ENCODE results near the gene RNF44.

Gene RNF44

DNA sequence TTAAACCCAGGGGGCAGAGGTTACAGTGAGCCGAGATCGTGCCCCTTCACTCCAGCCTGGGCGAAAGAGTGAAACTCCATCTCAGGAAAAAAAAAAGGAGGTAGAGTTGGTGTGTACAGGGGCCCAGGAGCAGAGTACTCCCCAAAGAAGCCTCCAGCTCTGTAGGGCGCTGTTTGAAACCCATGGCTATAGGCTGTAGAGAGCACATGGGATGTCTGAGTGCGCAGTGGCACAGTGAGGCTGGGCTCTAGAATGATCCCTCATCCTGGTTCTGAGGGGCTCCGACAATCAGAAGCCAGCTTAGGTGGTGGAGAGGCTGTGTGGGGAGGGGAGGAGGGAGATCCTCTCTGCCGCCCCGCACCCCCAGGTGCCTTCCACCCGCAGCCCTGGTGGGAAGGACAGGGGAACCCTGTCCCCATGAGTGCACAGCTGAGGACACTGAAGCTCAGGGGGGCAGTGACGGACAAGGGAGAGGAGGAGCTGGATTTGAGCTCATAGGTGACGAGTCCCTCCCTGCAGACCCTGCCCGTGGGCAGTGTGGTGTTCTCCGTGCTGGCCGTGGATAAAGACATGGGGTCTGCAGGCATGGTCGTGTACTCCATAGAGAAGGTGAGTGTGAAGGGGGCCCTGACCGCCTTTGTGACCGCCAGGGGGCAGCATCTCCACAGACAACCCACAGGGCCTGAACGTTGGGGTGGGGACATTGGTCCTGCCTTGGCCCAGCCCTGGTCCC lies 36.5 kb upstream of the RNF44 start:
- no peak overlapping the region for H3K4me3 ChIP-seq (ENCODE audit: low read length in 2 of 2)
- no peaks in the 10 kb centered on the region for H3K27me3 ChIP-seq (ENCODE audit: control insufficient read depth in 2 of 2, insufficient read depth in 2 of 2, low read length in 2 of 2)
- H3K9ac ChIP-seq (ENCODE audit: low read depth in 1 of 2, low read length in 2 of 2): no peak overlapping the region
- no peaks in the 10 kb centered on the region for H3K9me3 ChIP-seq (ENCODE audit: control insufficient read depth in 2 of 2, low read length in 2 of 2)
- no peaks in the 10 kb centered on the region for H3K4me1 ChIP-seq (ENCODE audit: control insufficient read depth in 2 of 2, insufficient read depth in 2 of 2, low read length in 2 of 2)
- no peak overlapping the region for H3K27ac ChIP-seq (ENCODE audit: low read depth in 2 of 2, low read length in 2 of 2)
- H3K36me3 ChIP-seq (ENCODE audit: control insufficient read depth in 2 of 2, insufficient read depth in 2 of 2, low read length in 2 of 2): no peaks in the 10 kb centered on the region

DNA sequence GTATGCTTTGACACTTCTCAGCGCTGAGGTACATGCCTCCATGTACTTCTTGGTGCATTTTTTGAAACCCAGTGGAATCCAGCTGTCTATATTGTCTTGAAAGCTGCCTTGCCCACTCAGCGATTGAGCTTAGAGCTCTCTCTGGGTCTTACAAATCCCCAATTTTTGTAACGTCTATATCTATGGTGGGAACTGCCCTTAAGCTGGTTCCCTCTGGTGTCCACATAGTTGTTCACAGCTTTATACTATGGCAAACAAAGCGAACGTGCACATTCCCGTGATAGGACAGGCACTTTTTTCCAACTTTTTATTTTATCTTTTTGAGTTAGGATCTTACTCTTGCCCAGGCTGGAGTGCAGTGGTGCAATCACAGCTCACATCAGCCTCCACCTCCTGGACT lies 32.8 kb upstream of the RNF44 start:
- H3K36me3 ChIP-seq (ENCODE audit: control insufficient read depth in 2 of 2, insufficient read depth in 2 of 2, low read length in 2 of 2): no peaks in the 10 kb centered on the region
- no peaks in the 10 kb centered on the region for H3K9me3 ChIP-seq (ENCODE audit: control insufficient read depth in 2 of 2, low read length in 2 of 2)
- no peak overlapping the region for H3K4me3 ChIP-seq (ENCODE audit: low read length in 2 of 2)
- no peak overlapping the region for H3K9ac ChIP-seq (ENCODE audit: low read depth in 1 of 2, low read length in 2 of 2)
- H3K27me3 ChIP-seq (ENCODE audit: control insufficient read depth in 2 of 2, insufficient read depth in 2 of 2, low read length in 2 of 2): no peaks in the 10 kb centered on the region
- no peaks in the 10 kb centered on the region for H3K4me1 ChIP-seq (ENCODE audit: control insufficient read depth in 2 of 2, insufficient read depth in 2 of 2, low read length in 2 of 2)
- H3K27ac ChIP-seq (ENCODE audit: low read depth in 2 of 2, low read length in 2 of 2): no peak overlapping the region

DNA sequence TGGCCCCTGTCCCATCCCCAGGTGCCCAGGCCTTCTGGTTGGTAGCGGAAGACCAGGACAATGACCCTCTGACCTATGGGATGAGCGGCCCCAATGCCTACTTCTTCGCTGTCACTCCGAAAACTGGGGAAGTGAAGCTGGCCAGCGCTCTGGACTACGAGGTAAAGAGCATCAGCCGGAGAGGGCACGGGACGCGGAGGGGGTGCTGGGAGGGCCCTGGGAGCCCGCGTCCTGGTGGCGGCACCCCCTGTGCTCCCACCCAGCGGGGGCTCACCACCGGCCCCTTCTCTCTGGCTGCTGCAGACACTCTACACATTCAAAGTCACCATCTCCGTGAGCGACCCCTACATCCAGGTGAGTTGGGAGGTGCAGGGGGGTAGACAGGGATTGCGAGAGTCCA lies 31.5 kb upstream of the RNF44 start:
- Histone ChIP-seq H3K9me3 (ENCODE audit: control insufficient read depth in 2 of 2, low read length in 2 of 2) (no peaks in the 10 kb centered on the region), H3K27me3 (ENCODE audit: control insufficient read depth in 2 of 2, insufficient read depth in 2 of 2, low read length in 2 of 2) (no peaks in the 10 kb centered on the region), H3K27ac (ENCODE audit: low read depth in 2 of 2, low read length in 2 of 2) (no peak overlapping the region), H3K4me3 (ENCODE audit: low read length in 2 of 2) (no peak overlapping the region), H3K36me3 (ENCODE audit: control insufficient read depth in 2 of 2, insufficient read depth in 2 of 2, low read length in 2 of 2) (no peaks in the 10 kb centered on the region), H3K9ac (ENCODE audit: low read depth in 1 of 2, low read length in 2 of 2) (no peak overlapping the region), H3K4me1 (ENCODE audit: control insufficient read depth in 2 of 2, insufficient read depth in 2 of 2, low read length in 2 of 2) (no peaks in the 10 kb centered on the region)

DNA sequence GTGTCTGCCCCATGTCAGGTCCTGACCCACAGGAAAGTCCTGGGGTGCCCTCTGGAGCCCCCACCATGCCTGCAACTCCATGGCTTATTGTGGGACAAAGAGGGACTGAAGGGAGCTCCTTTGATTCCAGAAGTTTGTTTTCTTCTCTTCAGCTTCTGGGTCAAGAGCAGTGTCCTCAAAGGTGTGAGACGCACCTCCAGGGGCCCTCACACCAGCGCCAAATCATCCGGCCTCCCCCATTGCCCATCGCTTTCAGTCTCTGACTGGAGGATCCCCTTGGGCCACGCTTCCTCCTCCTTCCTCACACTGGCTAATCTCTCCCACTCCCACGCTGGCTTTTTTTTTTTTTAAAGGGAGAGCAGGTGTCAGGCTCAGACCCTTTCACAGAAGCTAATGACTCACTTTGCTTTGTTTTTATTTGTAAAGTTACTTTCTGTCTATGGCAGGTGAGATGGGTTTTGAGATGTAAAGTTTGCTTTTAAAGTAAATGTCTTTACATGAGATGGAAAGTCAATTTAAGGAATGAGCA lies 28.6 kb upstream of the RNF44 start:
- no peaks in the 10 kb centered on the region for H3K9me3 ChIP-seq (ENCODE audit: control insufficient read depth in 2 of 2, low read length in 2 of 2)
- no peak overlapping the region for H3K9ac ChIP-seq (ENCODE audit: low read depth in 1 of 2, low read length in 2 of 2)
- no peak overlapping the region for H3K27ac ChIP-seq (ENCODE audit: low read depth in 2 of 2, low read length in 2 of 2)
- no peak overlapping the region for H3K4me3 ChIP-seq (ENCODE audit: low read length in 2 of 2)
- no peaks in the 10 kb centered on the region for H3K27me3 ChIP-seq (ENCODE audit: control insufficient read depth in 2 of 2, insufficient read depth in 2 of 2, low read length in 2 of 2)
- no peaks in the 10 kb centered on the region for H3K36me3 ChIP-seq (ENCODE audit: control insufficient read depth in 2 of 2, insufficient read depth in 2 of 2, low read length in 2 of 2)
- H3K4me1 ChIP-seq (ENCODE audit: control insufficient read depth in 2 of 2, insufficient read depth in 2 of 2, low read length in 2 of 2): no peaks in the 10 kb centered on the region

DNA sequence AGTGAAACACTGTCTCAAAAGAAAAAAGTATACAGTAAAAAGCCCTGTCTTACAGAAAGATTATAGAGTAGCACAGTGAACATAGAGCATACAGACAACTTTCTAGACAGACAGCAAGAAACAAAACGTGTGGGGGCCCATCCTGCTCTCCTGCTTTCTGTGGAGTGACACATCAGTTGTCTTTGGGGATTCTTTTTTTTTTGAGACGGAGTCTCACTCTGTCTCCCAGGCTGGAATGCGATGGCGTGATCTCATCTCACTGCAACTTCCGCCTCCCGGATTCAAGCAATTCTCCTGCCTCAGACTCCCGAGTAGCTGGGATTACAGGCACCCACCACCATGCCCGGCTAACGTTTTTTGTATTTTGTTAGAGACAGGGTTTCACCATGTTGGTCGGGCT lies 26.8 kb upstream of the RNF44 start:
- Histone ChIP-seq H3K9me3 (ENCODE audit: control insufficient read depth in 2 of 2, low read length in 2 of 2) (no peaks in the 10 kb centered on the region), H3K4me3 (ENCODE audit: low read length in 2 of 2) (no peak overlapping the region), H3K27ac (ENCODE audit: low read depth in 2 of 2, low read length in 2 of 2) (no peak overlapping the region), H3K27me3 (ENCODE audit: control insufficient read depth in 2 of 2, insufficient read depth in 2 of 2, low read length in 2 of 2) (no peaks in the 10 kb centered on the region), H3K4me1 (ENCODE audit: control insufficient read depth in 2 of 2, insufficient read depth in 2 of 2, low read length in 2 of 2) (no peaks in the 10 kb centered on the region), H3K36me3 (ENCODE audit: control insufficient read depth in 2 of 2, insufficient read depth in 2 of 2, low read length in 2 of 2) (no peaks in the 10 kb centered on the region), H3K9ac (ENCODE audit: low read depth in 1 of 2, low read length in 2 of 2) (no peak overlapping the region)

DNA sequence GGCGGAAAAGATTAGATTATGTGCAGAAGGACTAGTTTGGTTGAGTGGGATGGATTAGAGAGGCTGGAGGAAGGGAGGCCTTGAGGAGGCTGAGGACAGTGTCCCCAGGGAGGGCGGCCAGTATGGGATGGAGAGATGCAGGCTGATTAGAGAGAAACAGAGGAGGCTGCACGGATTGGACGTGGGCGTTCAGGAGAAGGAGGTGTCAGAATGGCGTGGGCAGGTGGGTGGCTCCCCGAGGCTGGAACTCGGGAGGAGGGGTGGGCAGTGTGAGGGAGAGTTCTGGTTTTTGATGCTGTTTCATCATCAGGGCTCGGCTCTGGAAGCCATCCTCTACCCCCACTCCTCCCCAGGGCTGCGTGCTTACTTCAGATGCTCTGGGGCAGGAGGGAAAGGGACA lies 25.0 kb upstream of the RNF44 start:
- Histone ChIP-seq H3K27ac (ENCODE audit: low read depth in 2 of 2, low read length in 2 of 2) (no peak overlapping the region), H3K9ac (ENCODE audit: low read depth in 1 of 2, low read length in 2 of 2) (no peak overlapping the region), H3K4me1 (ENCODE audit: control insufficient read depth in 2 of 2, insufficient read depth in 2 of 2, low read length in 2 of 2) (no peaks in the 10 kb centered on the region), H3K27me3 (ENCODE audit: control insufficient read depth in 2 of 2, insufficient read depth in 2 of 2, low read length in 2 of 2) (no peaks in the 10 kb centered on the region), H3K36me3 (ENCODE audit: control insufficient read depth in 2 of 2, insufficient read depth in 2 of 2, low read length in 2 of 2) (no peaks in the 10 kb centered on the region), H3K9me3 (ENCODE audit: control insufficient read depth in 2 of 2, low read length in 2 of 2) (no peaks in the 10 kb centered on the region), H3K4me3 (ENCODE audit: low read length in 2 of 2) (no peak overlapping the region)

DNA sequence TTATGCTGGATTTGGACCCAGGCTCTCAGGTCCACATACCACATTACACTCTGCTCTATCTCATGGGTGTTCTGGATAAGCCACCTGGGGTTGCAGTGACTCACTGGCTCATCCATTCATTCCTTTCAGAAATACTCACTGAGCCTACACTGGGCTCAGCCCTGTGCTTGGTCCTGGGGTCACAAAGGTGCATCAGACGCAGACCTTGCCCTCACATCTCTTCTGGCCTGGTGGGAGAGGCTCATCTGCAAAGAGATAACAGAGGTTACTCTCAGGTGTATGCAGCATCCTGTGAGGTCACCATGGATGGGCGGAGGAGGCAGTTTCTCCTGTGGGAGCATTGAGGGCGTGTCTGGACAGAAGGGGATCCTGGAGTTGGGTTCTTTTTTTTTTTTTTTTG lies 24.1 kb upstream of the RNF44 start:
- Histone ChIP-seq H3K9ac (ENCODE audit: low read depth in 1 of 2, low read length in 2 of 2) (no peak overlapping the region), H3K4me3 (ENCODE audit: low read length in 2 of 2) (no peak overlapping the region), H3K27ac (ENCODE audit: low read depth in 2 of 2, low read length in 2 of 2) (no peak overlapping the region), H3K36me3 (ENCODE audit: control insufficient read depth in 2 of 2, insufficient read depth in 2 of 2, low read length in 2 of 2) (no peaks in the 10 kb centered on the region), H3K27me3 (ENCODE audit: control insufficient read depth in 2 of 2, insufficient read depth in 2 of 2, low read length in 2 of 2) (no peaks in the 10 kb centered on the region), H3K9me3 (ENCODE audit: control insufficient read depth in 2 of 2, low read length in 2 of 2) (no peaks in the 10 kb centered on the region), H3K4me1 (ENCODE audit: control insufficient read depth in 2 of 2, insufficient read depth in 2 of 2, low read length in 2 of 2) (no peaks in the 10 kb centered on the region)

DNA sequence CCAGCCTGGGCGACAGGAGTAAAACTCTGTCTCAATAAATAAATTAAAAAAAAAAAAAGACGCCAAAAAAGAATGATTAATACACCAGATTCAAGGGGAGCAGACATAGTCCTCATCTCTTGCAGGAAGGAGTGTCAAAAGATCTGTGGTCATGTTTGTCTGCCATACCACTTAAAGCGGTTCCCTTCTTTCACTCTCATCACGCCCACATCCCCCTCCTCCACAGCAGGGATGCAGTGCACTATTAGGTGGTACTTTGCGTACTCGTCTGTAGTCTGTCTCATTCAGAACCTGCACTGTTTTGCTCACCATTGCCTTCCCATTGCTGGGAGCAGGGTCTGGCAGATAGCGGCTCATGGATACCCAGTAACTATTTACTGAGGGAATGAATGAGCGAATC lies 23.2 kb upstream of the RNF44 start:
- Histone ChIP-seq H3K4me1 (ENCODE audit: control insufficient read depth in 2 of 2, insufficient read depth in 2 of 2, low read length in 2 of 2) (no peaks in the 10 kb centered on the region), H3K4me3 (ENCODE audit: low read length in 2 of 2) (no peak overlapping the region), H3K9ac (ENCODE audit: low read depth in 1 of 2, low read length in 2 of 2) (no peak overlapping the region), H3K36me3 (ENCODE audit: control insufficient read depth in 2 of 2, insufficient read depth in 2 of 2, low read length in 2 of 2) (no peaks in the 10 kb centered on the region), H3K27me3 (ENCODE audit: control insufficient read depth in 2 of 2, insufficient read depth in 2 of 2, low read length in 2 of 2) (no peaks in the 10 kb centered on the region), H3K27ac (ENCODE audit: low read depth in 2 of 2, low read length in 2 of 2) (no peak overlapping the region), H3K9me3 (ENCODE audit: control insufficient read depth in 2 of 2, low read length in 2 of 2) (no peaks in the 10 kb centered on the region)

DNA sequence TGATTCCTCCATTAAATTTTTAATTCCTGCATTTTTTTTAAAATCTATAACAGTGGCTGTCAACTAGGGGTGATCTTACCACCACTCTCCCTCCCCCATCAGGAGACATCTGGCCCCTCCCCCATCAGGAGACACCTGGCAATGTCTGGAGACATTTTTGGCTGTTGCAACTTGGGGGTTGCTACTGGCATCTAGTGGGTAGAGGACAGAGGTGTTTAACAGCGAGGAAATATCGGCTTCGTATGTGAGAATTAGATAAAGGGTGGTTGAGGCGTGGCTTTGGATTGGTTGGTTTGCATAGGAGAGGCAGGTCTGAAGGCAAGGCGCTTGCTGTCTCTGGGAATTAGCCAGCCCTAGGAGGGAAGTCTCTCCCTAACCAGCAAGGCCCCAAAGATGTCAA lies 22.5 kb upstream of the RNF44 start:
- Histone ChIP-seq H3K27me3 (ENCODE audit: control insufficient read depth in 2 of 2, insufficient read depth in 2 of 2, low read length in 2 of 2) (no peaks in the 10 kb centered on the region), H3K27ac (ENCODE audit: low read depth in 2 of 2, low read length in 2 of 2) (no peak overlapping the region), H3K9me3 (ENCODE audit: control insufficient read depth in 2 of 2, low read length in 2 of 2) (no peaks in the 10 kb centered on the region), H3K4me3 (ENCODE audit: low read length in 2 of 2) (no peak overlapping the region), H3K36me3 (ENCODE audit: control insufficient read depth in 2 of 2, insufficient read depth in 2 of 2, low read length in 2 of 2) (no peaks in the 10 kb centered on the region), H3K4me1 (ENCODE audit: control insufficient read depth in 2 of 2, insufficient read depth in 2 of 2, low read length in 2 of 2) (no peaks in the 10 kb centered on the region), H3K9ac (ENCODE audit: low read depth in 1 of 2, low read length in 2 of 2) (no peak overlapping the region)

DNA sequence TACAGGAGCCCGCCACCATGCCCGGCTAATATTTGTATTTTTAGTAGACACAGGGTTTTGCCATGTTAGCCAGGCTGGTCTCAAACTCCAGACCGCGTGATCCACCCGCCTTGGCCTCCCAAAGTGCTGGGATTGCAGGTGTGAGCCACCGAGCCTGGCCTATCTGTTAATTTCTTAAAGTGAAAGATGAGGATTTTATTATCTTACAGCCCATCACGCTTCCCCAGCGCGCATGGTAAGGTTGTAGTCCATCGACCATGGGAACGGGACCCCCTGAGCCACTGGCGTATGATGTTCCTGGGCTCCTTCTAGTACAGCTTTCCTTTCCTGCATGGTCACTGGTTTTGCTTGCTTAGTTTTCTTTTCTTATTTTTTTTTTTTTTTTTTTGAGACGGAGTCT lies 20.6 kb upstream of the RNF44 start:
- no peaks in the 10 kb centered on the region for H3K36me3 ChIP-seq (ENCODE audit: control insufficient read depth in 2 of 2, insufficient read depth in 2 of 2, low read length in 2 of 2)
- no peak overlapping the region for H3K4me3 ChIP-seq (ENCODE audit: low read length in 2 of 2)
- H3K9ac ChIP-seq (ENCODE audit: low read depth in 1 of 2, low read length in 2 of 2): no peak overlapping the region
- H3K4me1 ChIP-seq (ENCODE audit: control insufficient read depth in 2 of 2, insufficient read depth in 2 of 2, low read length in 2 of 2): peaks cover 0 to 4% of the 10 kb centered on the region in 2 donors
- no peak overlapping the region for H3K27ac ChIP-seq (ENCODE audit: low read depth in 2 of 2, low read length in 2 of 2)
- no peaks in the 10 kb centered on the region for H3K9me3 ChIP-seq (ENCODE audit: control insufficient read depth in 2 of 2, low read length in 2 of 2)
- H3K27me3 ChIP-seq (ENCODE audit: control insufficient read depth in 2 of 2, insufficient read depth in 2 of 2, low read length in 2 of 2): no peaks in the 10 kb centered on the region
